ENCODE results near the gene TMEM88.
A peak's percentile ranks its signal among the peaks of the same experiment; 100 is the strongest.

TMEM88 gene

GRCh38 chr17:7886227-7887037 is 31.6 kb downstream of the TMEM88 start:
- DNase-seq: no peak

- no peak for DNase-seq
These were observed 32.2 kb downstream of the TMEM88 start for GRCh38 chr17:7887038-7887481.

GRCh38 chr17:7887482-7888183 is 32.8 kb downstream of the TMEM88 start:
- DNase-seq: peak; percentile 93

- DNase-seq: no peak
These were observed 33.5 kb downstream of the TMEM88 start, which contains the start of gene CHD3 for GRCh38 chr17:7888184-7888920. Gene CHD3, plus strand, starts transcription at chr17:7888789. Its CDS starts 212 bp downstream, at chr17:7889001.

GRCh38 chr17:7889166-7889955 is 34.5 kb downstream of the TMEM88 start:
- DNase-seq: peak; percentile 87

GRCh38 chr17:7893187-7893880 is 38.5 kb downstream of the TMEM88 start:
- DNase-seq: no peak

- no peak for DNase-seq
These were observed 39.4 kb downstream of the TMEM88 start for GRCh38 chr17:7894226-7894625.

GRCh38 chr17:7894866-7895265 is 40.0 kb downstream of the TMEM88 start:
- DNase-seq: no peak

GRCh38 chr17:7897090-7897489 is 42.2 kb downstream of the TMEM88 start:
- DNase-seq: no peak

- DNase-seq: no peak
These were observed 42.9 kb downstream of the TMEM88 start for GRCh38 chr17:7897773-7898172.

- no peak for DNase-seq
These were observed 48.6 kb downstream of the TMEM88 start for GRCh38 chr17:7903154-7904103.
